DMS153 (cell line): ENCODE data around the gene TOLLIP.
"Not testable (repeated sequence)": the region's sequence is repeated elsewhere in the genome, so short reads cannot be mapped to it uniquely, and the experiment has no call there.

ENCODE experiments used
- DNase-seq: peaks from one replicate; lab custom pipeline; 2025; lab: John Stamatoyannopoulos, UW

TOLLIP gene

GRCh38 chr11:1263010-1263409 lies 46.4 kb downstream of the TOLLIP start:
- no peak for DNase-seq

GRCh38 chr11:1262172-1263006 lies 47.0 kb downstream of the TOLLIP start:
- DNase-seq, result peak; percentile 71

- DNase-seq, result no peak
Observed at GRCh38 chr11:1261241-1262071, 48.0 kb downstream of the TOLLIP start.

- no peak for DNase-seq
Observed at GRCh38 chr11:1260620-1261019, 48.8 kb downstream of the TOLLIP start.

GRCh38 chr11:1260023-1260501 lies 49.4 kb downstream of the TOLLIP start:
- DNase-seq, result no peak

GRCh38 chr11:1259561-1259960 lies 49.9 kb downstream of the TOLLIP start:
- no peak for DNase-seq

GRCh38 chr11:1259076-1259461 lies 50.4 kb downstream of the TOLLIP start:
- no peak for DNase-seq

GRCh38 chr11:1258401-1259075 lies 50.9 kb downstream of the TOLLIP start:
- DNase-seq, result no peak

GRCh38 chr11:1257916-1258315 lies 51.5 kb downstream of the TOLLIP start:
- DNase-seq, result no peak

- no peak for DNase-seq
Observed at GRCh38 chr11:1257366-1257765, 52.1 kb downstream of the TOLLIP start.

GRCh38 chr11:1256257-1257045 lies 53.0 kb downstream of the TOLLIP start:
- no peak for DNase-seq

- DNase-seq, result no peak
Observed at GRCh38 chr11:1255151-1255550, 54.3 kb downstream of the TOLLIP start.

- no peak for DNase-seq
Observed at GRCh38 chr11:1254733-1255132, 54.7 kb downstream of the TOLLIP start.

GRCh38 chr11:1254086-1254648 lies 55.3 kb downstream of the TOLLIP start:
- DNase-seq, result no peak

- DNase-seq, result no peak
Observed at GRCh38 chr11:1253103-1253485, 56.3 kb downstream of the TOLLIP start.

- DNase-seq, result no peak
Observed at GRCh38 chr11:1252371-1253102, 56.9 kb downstream of the TOLLIP start.

GRCh38 chr11:1251236-1251770 lies 58.1 kb downstream of the TOLLIP start:
- no peak for DNase-seq

- DNase-seq, result not testable (repeated sequence)
Observed at GRCh38 chr11:1250411-1250810, 59.0 kb downstream of the TOLLIP start.

- not testable (repeated sequence) for DNase-seq
Observed at GRCh38 chr11:1248951-1249350, 60.5 kb downstream of the TOLLIP start.

GRCh38 chr11:1247026-1247425 lies 62.4 kb downstream of the TOLLIP start:
- DNase-seq, result not testable (repeated sequence)
